ENCODE results near the gene TIMM10B.

DNA sequence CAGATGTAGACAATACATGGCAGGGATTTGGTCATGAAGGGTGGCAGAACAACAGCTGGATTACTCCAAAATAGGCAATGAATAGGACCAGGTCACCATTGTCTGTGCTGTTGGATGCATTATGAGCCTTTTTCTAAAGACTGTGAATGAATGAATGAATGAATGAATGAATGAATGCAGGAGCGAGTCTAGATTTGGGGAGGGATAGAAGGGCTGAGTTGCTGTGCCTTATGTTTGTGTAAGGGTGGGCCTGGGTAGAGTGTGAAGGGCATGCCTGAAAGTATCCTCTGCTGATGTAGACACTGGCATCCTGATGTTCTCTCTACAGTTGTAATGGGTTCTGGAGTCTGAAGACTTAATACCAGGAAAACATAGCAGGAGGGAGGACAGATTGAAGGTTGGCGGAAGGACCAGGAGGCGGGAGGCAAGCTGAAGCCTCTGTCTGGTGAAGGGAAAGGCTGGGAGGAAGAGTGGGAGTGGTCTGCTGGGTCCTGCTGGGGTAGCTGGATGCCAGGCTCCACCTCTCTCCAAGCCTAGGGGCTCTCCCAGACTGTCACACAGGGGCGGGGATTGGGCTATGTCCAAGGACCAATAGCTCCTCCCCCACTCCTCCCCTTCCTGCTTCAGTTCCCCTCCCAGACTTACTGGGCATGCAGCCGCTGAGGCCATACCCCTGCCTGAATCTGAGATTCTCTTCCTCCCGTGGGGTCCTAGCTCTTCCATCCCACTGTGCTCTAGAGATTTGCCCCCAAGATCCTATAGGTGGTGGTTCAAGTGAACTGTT lies 12.4 kb upstream of the TIMM10B start:
- TF ChIP-seq, protein P1, sequence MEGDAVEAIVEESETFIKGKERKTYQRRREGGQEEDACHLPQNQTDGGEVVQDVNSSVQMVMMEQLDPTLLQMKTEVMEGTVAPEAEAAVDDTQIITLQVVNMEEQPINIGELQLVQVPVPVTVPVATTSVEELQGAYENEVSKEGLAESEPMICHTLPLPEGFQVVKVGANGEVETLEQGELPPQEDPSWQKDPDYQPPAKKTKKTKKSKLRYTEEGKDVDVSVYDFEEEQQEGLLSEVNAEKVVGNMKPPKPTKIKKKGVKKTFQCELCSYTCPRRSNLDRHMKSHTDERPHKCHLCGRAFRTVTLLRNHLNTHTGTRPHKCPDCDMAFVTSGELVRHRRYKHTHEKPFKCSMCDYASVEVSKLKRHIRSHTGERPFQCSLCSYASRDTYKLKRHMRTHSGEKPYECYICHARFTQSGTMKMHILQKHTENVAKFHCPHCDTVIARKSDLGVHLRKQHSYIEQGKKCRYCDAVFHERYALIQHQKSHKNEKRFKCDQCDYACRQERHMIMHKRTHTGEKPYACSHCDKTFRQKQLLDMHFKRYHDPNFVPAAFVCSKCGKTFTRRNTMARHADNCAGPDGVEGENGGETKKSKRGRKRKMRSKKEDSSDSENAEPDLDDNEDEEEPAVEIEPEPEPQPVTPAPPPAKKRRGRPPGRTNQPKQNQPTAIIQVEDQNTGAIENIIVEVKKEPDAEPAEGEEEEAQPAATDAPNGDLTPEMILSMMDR (IDR thresholded peaks at IDR 0.05) = no peak
- TF ChIP-seq EZH2 (IDR thresholded peaks at IDR 0.05; ENCODE audit: borderline replicate concordance, insufficient read depth, low read depth, low read length, poor library complexity, severe bottlenecking) = no peak

Measured in B cell (primary cell).